ENCODE results near the gene MOGAT2.

DNA sequence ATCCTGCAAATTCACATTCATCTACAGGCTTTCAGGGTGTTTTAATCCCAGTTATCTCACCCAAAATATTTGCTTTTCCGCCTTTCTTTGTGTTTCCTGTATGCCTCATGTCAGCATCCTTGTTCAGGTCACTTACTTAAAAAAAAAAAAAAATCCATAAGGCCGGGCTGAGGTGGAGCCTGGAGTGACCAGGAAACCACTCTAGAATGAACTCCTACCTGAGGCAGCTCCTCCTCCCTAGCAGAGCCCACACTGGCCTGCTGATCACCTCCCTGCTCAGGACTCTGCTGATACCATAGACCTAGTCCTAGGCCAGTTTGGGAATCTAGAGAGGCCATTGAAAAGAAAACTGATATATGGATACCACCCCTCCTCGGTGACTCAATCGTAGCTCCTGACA lies 42.2 kb downstream of the MOGAT2 start:
- no peak for TF ChIP-seq POLR2AphosphoS5 (IDR thresholded peaks at IDR 0.05; ENCODE audit: low read depth, low read length)
- TF ChIP-seq SIN3A (IDR thresholded peaks at IDR 0.05; ENCODE audit: borderline replicate concordance, insufficient read depth, low read length): no peak

Measured in PFSK-1 (cell line).